Measurements from ENCODE around the gene DIAPH3. TPM values are rescaled to one million over a fixed set of nuclear protein-coding genes. Genes with fewer than 3 reads are reported as not detected.

DIAPH3 gene
- total RNA-seq, 2 experiments from 2014 or later: 0.08 to 0.11 TPM

- no peak for ATAC-seq (ENCODE audit: poor library complexity)
- no peaks in the 10 kb centered on the region for H3K27me3 Mint-ChIP-seq
- no peak overlapping the region for H3K4me3 ChIP-seq (ENCODE audit: low read length)
- ChIA-PET POLR2A (no interaction called here), CTCF (no interaction called here)
- TF ChIP-seq CTCF (IDR thresholded peaks at IDR 0.05): no peak
- H3K9me3 ChIP-seq (ENCODE audit: control insufficient read depth in 1 of 2, insufficient read depth in 1 of 2, low read length in 2 of 2): no peaks in the 10 kb centered on the region
- no peak for DNase-seq
- no peaks in the 10 kb centered on the region for H3K4me1 Mint-ChIP-seq (ENCODE audit: low read depth)
- no peaks in the 10 kb centered on the region for H3K9me3 Mint-ChIP-seq
- H3K4me3 Mint-ChIP-seq: no peak overlapping the region
- H3K36me3 ChIP-seq (ENCODE audit: insufficient read depth, low read length): no peaks in the 10 kb centered on the region
- H3K27ac Mint-ChIP-seq: no peak overlapping the region
- intact Hi-C loops (cut with DNase I, micrococcal nuclease): no loop called here
- no peaks in the 10 kb centered on the region for H3K36me3 Mint-ChIP-seq (ENCODE audit: low read depth)
- H3K27me3 ChIP-seq (ENCODE audit: control insufficient read depth in 1 of 2, insufficient read depth in 2 of 2, low read length in 2 of 2): no peaks in the 10 kb centered on the region
- no peaks in the 10 kb centered on the region for H3K4me1 ChIP-seq (ENCODE audit: insufficient read depth, low read length)
- H3K27ac ChIP-seq (ENCODE audit: low read depth in 1 of 2, low read length in 2 of 2): no peak overlapping the region
These were observed 63.9 kb downstream of the DIAPH3 start for GRCh38 chr13:60099631-60100420.

GRCh38 chr13:60095300-60095699, 68.4 kb downstream of the DIAPH3 start:
- Histone ChIP-seq H3K4me1 (ENCODE audit: insufficient read depth, low read length) (no peaks in the 10 kb centered on the region), H3K36me3 (ENCODE audit: insufficient read depth, low read length) (no peaks in the 10 kb centered on the region), H3K27me3 (ENCODE audit: control insufficient read depth in 1 of 2, insufficient read depth in 2 of 2, low read length in 2 of 2) (no peaks in the 10 kb centered on the region), H3K4me3 (ENCODE audit: low read length) (no peak overlapping the region), H3K9me3 (ENCODE audit: control insufficient read depth in 1 of 2, insufficient read depth in 1 of 2, low read length in 2 of 2) (no peaks in the 10 kb centered on the region), H3K27ac (ENCODE audit: low read depth in 1 of 2, low read length in 2 of 2) (no peak overlapping the region)
- Mint-ChIP-seq H3K36me3 (ENCODE audit: low read depth) (no peaks in the 10 kb centered on the region), H3K27me3 (no peaks in the 10 kb centered on the region), H3K4me1 (ENCODE audit: low read depth) (no peaks in the 10 kb centered on the region), H3K4me3 (no peak overlapping the region), H3K9me3 (no peaks in the 10 kb centered on the region), H3K27ac (no peak overlapping the region)
- ATAC-seq (ENCODE audit: poor library complexity) (no peak), DNase-seq (no peak)
- intact Hi-C loops (cut with DNase I, micrococcal nuclease): no loop called here
- ChIA-PET POLR2A (no interaction called here), CTCF (interaction anchor here (0.6 kb wide), 1 partner anchor 150 kb away, joined by 3 read pairs; no protein-coding TSS in a partner anchor)
- TF ChIP-seq CTCF (IDR thresholded peaks at IDR 0.05): no peak

GRCh38 chr13:60094385-60095088, 69.2 kb downstream of the DIAPH3 start:
- H3K27ac Mint-ChIP-seq: no peak overlapping the region
- POLR2A ChIA-PET: no interaction called here
- Histone ChIP-seq H3K36me3 (ENCODE audit: insufficient read depth, low read length) (no peaks in the 10 kb centered on the region), H3K27ac (ENCODE audit: low read depth in 1 of 2, low read length in 2 of 2) (no peak overlapping the region), H3K4me1 (ENCODE audit: insufficient read depth, low read length) (no peaks in the 10 kb centered on the region), H3K4me3 (ENCODE audit: low read length) (no peak overlapping the region), H3K27me3 (ENCODE audit: control insufficient read depth in 1 of 2, insufficient read depth in 2 of 2, low read length in 2 of 2) (no peaks in the 10 kb centered on the region), H3K9me3 (ENCODE audit: control insufficient read depth in 1 of 2, insufficient read depth in 1 of 2, low read length in 2 of 2) (no peaks in the 10 kb centered on the region)
- H3K36me3 Mint-ChIP-seq (ENCODE audit: low read depth): no peaks in the 10 kb centered on the region
- CTCF ChIA-PET: interaction anchor here (0.6 kb wide), 1 partner anchor 149 kb away, joined by 3 read pairs; no protein-coding TSS in a partner anchor
- no peak for TF ChIP-seq CTCF (IDR thresholded peaks at IDR 0.05)
- ATAC-seq (ENCODE audit: poor library complexity) (no peak), DNase-seq (no peak)
- no peaks in the 10 kb centered on the region for H3K27me3 Mint-ChIP-seq
- no peaks in the 10 kb centered on the region for H3K4me1 Mint-ChIP-seq (ENCODE audit: low read depth)
- no peak overlapping the region for H3K4me3 Mint-ChIP-seq
- H3K9me3 Mint-ChIP-seq: no peaks in the 10 kb centered on the region
- intact Hi-C loops (cut with DNase I, micrococcal nuclease): no loop called here

Data from CD4-positive, alpha-beta T cell (primary cell).